Esophagus squamous epithelium (tissue), 5 donors: Measurements from ENCODE around the gene TOE1. TPM values are rescaled to one million over a fixed set of nuclear protein-coding genes. Genes with fewer than 3 reads are reported as not detected.
A peak's percentile ranks its signal among the peaks of the same experiment; 100 is the strongest.

Source experiments
- DNase-seq: peaks from one replicate; lab custom pipeline; 2025; lab: John Stamatoyannopoulos, UW
- H3K27ac ChIP-seq, 4 donors: fragments of 200-600 bp; sonication (generic); one replicate each; pipeline ENCODE4 v1.5.1; 2016 to 2019; ENCODE audit warnings: mild to moderate bottlenecking in 1 of 4
- H3K27me3 ChIP-seq, 4 donors: fragments of 200-600 bp; sonication (generic); 1 replicate in 3 of 4; 2 replicates in 1 of 4; pipeline versions ENCODE4 v1.5.1 to v1.6.0; 2017 to 2021; ENCODE audit warnings: antibody characterized with exemption in 1 of 4
- H3K36me3 ChIP-seq, 3 donors: fragments of 200-600 bp; sonication (generic); one replicate each; pipeline ENCODE4 v1.5.1; 2016 to 2019
- H3K4me1 ChIP-seq, 3 donors: fragments of 200-600 bp; sonication (generic); one replicate each; pipeline ENCODE4 v1.5.1; 2017 to 2019
- H3K4me3 ChIP-seq, 4 donors: fragments of 200-600 bp; sonication (generic); 1 replicate in 3 of 4; 2 replicates in 1 of 4; pipeline ENCODE4 v1.5.1; 2016 to 2019; ENCODE audit warnings: mild to moderate bottlenecking in 2 of 4, moderate library complexity in 1 of 4
- H3K9me3 ChIP-seq, 3 donors: fragments of 200-600 bp; sonication (generic); one replicate each; pipeline ENCODE4 v1.5.1; 2016 to 2019
- POLR2A ChIP-seq, 4 donors: fragments of 450-650 bp; IDR thresholded peaks; one replicate each; pipeline ENCODE4 v1.6.1; 2017; ENCODE audit warnings: antibody characterized with exemption in 4 of 4, mild to moderate bottlenecking in 4 of 4, moderate library complexity in 3 of 4
- WGBS, 2 donors: methylation state at CpG; one replicate each; pipeline ENCODE4 v1.1.5; 2018; 5-methylcytosine and 5-hydroxymethylcytosine counted together
- intact Hi-C: fragments of 100-400 bp; cut with DNase I; formaldehyde crosslinking; loops from one replicate; pipeline ENCODE4 v1.15.0; 2022
- total RNA-seq, 4 donors: library from RNA; depleted of rRNA; stranded (reverse); fragments of >200 nt; gene quantifications; one replicate each; pipeline ENCODE4 v1.1.0, GENCODE V29; 2016
- TF ChIP-seq, protein P1 (sequence below), 6 experiments: fragments of 450-650 bp in 4 of 6; fragments of 200-600 bp in 2 of 6; sonication (generic) in 2 of 6; IDR thresholded peaks; one replicate each; pipeline ENCODE4 v1.5.1; 2016 to 2019; ENCODE audit warnings: antibody characterized with exemption in 6 of 6, mild to moderate bottlenecking in 4 of 6, moderate library complexity in 4 of 6
- donor health status: DM: yes; HTN: yes; CAD: no.

TOE1 gene
- total RNA-seq, 4 donors from 2014 or later = 6.4 to 11.4 (median 9.1) TPM

GRCh38 chr1:45299981-45300668 is 39.8 kb upstream of the TOE1 start:
- no peaks in the 10 kb centered on the region for H3K9me3 ChIP-seq
- no peaks in the 10 kb centered on the region for H3K36me3 ChIP-seq
- H3K27ac ChIP-seq = no peak overlapping the region
- DNase-seq = no peak
- WGBS, 2 donors = 8 to 9% methylated on average over 4 of the region's 4 CpGs
- H3K27me3 ChIP-seq = no peaks in the 10 kb centered on the region
- TF ChIP-seq POLR2A (IDR thresholded peaks at IDR 0.05) = no peak
- TF ChIP-seq, protein P1, sequence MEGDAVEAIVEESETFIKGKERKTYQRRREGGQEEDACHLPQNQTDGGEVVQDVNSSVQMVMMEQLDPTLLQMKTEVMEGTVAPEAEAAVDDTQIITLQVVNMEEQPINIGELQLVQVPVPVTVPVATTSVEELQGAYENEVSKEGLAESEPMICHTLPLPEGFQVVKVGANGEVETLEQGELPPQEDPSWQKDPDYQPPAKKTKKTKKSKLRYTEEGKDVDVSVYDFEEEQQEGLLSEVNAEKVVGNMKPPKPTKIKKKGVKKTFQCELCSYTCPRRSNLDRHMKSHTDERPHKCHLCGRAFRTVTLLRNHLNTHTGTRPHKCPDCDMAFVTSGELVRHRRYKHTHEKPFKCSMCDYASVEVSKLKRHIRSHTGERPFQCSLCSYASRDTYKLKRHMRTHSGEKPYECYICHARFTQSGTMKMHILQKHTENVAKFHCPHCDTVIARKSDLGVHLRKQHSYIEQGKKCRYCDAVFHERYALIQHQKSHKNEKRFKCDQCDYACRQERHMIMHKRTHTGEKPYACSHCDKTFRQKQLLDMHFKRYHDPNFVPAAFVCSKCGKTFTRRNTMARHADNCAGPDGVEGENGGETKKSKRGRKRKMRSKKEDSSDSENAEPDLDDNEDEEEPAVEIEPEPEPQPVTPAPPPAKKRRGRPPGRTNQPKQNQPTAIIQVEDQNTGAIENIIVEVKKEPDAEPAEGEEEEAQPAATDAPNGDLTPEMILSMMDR (IDR thresholded peaks at IDR 0.05) = peak; percentile 50 to 73 (median 66)
- H3K4me3 ChIP-seq = no peak overlapping the region
- intact Hi-C loops = loop anchor here (5.0 kb wide), 1 partner anchor 288 kb away; the partner anchor contains the start of genes HECTD3 and UROD
- H3K4me1 ChIP-seq = peaks cover 7 to 18% (median 8%) of the 10 kb centered on the region in 3 donors

DNA sequence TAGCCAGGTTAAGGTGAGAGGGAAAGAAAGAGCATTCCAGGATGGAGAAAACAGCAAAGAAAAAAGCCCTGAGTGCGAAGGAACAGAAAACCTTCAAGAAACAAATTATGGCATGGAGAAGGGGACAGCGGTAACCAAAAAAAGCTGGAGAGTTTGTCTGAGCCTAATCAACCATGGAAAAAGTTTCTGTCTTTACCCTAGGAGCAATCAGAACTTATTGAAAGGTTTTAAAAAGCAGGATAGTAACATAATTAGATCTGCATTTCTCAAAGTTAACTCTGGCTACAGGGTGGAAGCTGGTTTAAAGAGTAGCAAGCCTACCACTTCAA is 39.3 kb upstream of the TOE1 start:
- no peak overlapping the region for H3K27ac ChIP-seq
- no peak for DNase-seq
- H3K27me3 ChIP-seq = no peaks in the 10 kb centered on the region
- intact Hi-C loops = loop anchor here (5.0 kb wide), 1 partner anchor 288 kb away; the partner anchor contains the start of genes HECTD3 and UROD
- H3K4me1 ChIP-seq = peaks cover 7 to 19% (median 8%) of the 10 kb centered on the region in 3 donors
- H3K4me3 ChIP-seq = no peak overlapping the region
- no peaks in the 10 kb centered on the region for H3K36me3 ChIP-seq
- TF ChIP-seq, protein P1 (IDR thresholded peaks at IDR 0.05) = no peak
- TF ChIP-seq POLR2A (IDR thresholded peaks at IDR 0.05) = no peak
- no peaks in the 10 kb centered on the region for H3K9me3 ChIP-seq
- 71 to 73% methylated on average over 2 of the region's 2 CpGs for WGBS, 2 donors

GRCh38 chr1:45302505-45303150 is 37.3 kb upstream of the TOE1 start:
- WGBS, 2 donors = 80 to 89% methylated on average over 15 of the region's 16 CpGs
- no peak for DNase-seq
- Histone ChIP-seq H3K36me3 (no peaks in the 10 kb centered on the region), H3K27ac (peak overlapping the region; percentile 91 to 94 (median 92)), H3K9me3 (no peaks in the 10 kb centered on the region), H3K27me3 (no peaks in the 10 kb centered on the region), H3K4me3 (peak overlapping the region; percentile 67 to 72 (median 69)), H3K4me1 (peaks cover 7 to 19% (median 8%) of the 10 kb centered on the region in 3 donors)
- TF ChIP-seq, protein P1 (IDR thresholded peaks at IDR 0.05) = no peak
- TF ChIP-seq POLR2A (IDR thresholded peaks at IDR 0.05) = no peak
- intact Hi-C loops = loop anchor here (5.0 kb wide), 1 partner anchor 290 kb away; the partner anchor contains the start of genes HECTD3 and UROD

- TF ChIP-seq, protein P1 (IDR thresholded peaks at IDR 0.05) = peak; percentile 42 to 73 (median 62)
- peak in 2 of 4 donors; percentile 48 to 71 for TF ChIP-seq POLR2A (IDR thresholded peaks at IDR 0.05)
- Histone ChIP-seq H3K9me3 (no peaks in the 10 kb centered on the region), H3K27me3 (no peaks in the 10 kb centered on the region), H3K4me1 (peaks cover 7 to 19% (median 8%) of the 10 kb centered on the region in 3 donors), H3K4me3 (peak overlapping the region; percentile 67 to 72 (median 69)), H3K27ac (peak overlapping the region; percentile 91 to 94 (median 92)), H3K36me3 (no peaks in the 10 kb centered on the region)
- 0 to 1% methylated on average over 7 to 24 of the region's 68 CpGs for whole genome bisulfite sequencing, 2 donors
- DNase-seq = peak; percentile 88
- intact Hi-C loops = loop anchor here (5.0 kb wide), 1 partner anchor 291 kb away; the partner anchor contains the start of genes HECTD3 and UROD
Measured at GRCh38 chr1:45303520-45304310, 36.3 kb upstream of the TOE1 start.
